ENCODE measurements around the gene BACH2.

- TF ChIP-seq EP300 (IDR thresholded peaks at IDR 0.05), result no peak
- TF ChIP-seq CTCF (IDR thresholded peaks at IDR 0.05), result no peak
- no peak for TF ChIP-seq POLR2A (IDR thresholded peaks at IDR 0.05)
Observed at GRCh38 chr6:90314514-90314913, 17.9 kb upstream of the BACH2 start.

Data from upper lobe of left lung (tissue), 4 donors.